ENCODE data around the gene STARD8.

DNA sequence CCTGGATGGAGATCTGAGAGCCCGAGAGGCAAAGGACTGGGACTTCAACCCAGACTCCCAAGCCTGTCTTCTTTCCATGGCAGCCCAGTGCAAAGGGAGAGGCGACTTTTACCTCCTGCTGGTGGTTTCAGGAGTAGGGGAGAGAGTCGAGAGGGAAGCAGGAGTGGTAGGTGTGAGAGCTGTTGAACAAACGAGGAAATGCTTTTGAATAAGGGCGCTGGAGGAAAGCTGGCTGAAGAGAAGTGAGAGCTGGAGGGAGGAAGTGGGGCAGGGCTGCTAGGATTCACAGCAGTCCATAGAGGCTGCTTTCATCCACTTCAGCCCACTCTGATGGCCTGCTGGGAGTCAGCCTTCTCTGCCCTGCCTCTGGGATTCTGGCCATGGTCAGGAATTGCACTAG, 99.5 kb downstream of the STARD8 start:
- TF ChIP-seq POLR2AphosphoS5 (IDR thresholded peaks at IDR 0.05; ENCODE audit: borderline replicate concordance, low read depth, low read length) (no peak), EZH2 (IDR thresholded peaks at IDR 0.05) (no peak), FOXP2 (optimal IDR thresholded peaks at IDR 0.05; ENCODE audit: control extremely low read depth, extremely low read length, insufficient read depth) (no peak)
